ENCODE data around the gene DPH2. TPM values are rescaled to one million over a fixed set of nuclear protein-coding genes. Genes with fewer than 3 reads are reported as not detected.

Gene DPH2
- total and polyA plus RNA-seq, 2 of the 8 experiments (the other 6 are each of a cell fraction or from before 2014, with no cell fraction given), result 64.9 to 92.1 TPM

- no peak for TF ChIP-seq KDM4A (IDR thresholded peaks at IDR 0.05; ENCODE audit: low read depth, low read length, severe bottlenecking)
- TF ChIP-seq, protein P1, sequence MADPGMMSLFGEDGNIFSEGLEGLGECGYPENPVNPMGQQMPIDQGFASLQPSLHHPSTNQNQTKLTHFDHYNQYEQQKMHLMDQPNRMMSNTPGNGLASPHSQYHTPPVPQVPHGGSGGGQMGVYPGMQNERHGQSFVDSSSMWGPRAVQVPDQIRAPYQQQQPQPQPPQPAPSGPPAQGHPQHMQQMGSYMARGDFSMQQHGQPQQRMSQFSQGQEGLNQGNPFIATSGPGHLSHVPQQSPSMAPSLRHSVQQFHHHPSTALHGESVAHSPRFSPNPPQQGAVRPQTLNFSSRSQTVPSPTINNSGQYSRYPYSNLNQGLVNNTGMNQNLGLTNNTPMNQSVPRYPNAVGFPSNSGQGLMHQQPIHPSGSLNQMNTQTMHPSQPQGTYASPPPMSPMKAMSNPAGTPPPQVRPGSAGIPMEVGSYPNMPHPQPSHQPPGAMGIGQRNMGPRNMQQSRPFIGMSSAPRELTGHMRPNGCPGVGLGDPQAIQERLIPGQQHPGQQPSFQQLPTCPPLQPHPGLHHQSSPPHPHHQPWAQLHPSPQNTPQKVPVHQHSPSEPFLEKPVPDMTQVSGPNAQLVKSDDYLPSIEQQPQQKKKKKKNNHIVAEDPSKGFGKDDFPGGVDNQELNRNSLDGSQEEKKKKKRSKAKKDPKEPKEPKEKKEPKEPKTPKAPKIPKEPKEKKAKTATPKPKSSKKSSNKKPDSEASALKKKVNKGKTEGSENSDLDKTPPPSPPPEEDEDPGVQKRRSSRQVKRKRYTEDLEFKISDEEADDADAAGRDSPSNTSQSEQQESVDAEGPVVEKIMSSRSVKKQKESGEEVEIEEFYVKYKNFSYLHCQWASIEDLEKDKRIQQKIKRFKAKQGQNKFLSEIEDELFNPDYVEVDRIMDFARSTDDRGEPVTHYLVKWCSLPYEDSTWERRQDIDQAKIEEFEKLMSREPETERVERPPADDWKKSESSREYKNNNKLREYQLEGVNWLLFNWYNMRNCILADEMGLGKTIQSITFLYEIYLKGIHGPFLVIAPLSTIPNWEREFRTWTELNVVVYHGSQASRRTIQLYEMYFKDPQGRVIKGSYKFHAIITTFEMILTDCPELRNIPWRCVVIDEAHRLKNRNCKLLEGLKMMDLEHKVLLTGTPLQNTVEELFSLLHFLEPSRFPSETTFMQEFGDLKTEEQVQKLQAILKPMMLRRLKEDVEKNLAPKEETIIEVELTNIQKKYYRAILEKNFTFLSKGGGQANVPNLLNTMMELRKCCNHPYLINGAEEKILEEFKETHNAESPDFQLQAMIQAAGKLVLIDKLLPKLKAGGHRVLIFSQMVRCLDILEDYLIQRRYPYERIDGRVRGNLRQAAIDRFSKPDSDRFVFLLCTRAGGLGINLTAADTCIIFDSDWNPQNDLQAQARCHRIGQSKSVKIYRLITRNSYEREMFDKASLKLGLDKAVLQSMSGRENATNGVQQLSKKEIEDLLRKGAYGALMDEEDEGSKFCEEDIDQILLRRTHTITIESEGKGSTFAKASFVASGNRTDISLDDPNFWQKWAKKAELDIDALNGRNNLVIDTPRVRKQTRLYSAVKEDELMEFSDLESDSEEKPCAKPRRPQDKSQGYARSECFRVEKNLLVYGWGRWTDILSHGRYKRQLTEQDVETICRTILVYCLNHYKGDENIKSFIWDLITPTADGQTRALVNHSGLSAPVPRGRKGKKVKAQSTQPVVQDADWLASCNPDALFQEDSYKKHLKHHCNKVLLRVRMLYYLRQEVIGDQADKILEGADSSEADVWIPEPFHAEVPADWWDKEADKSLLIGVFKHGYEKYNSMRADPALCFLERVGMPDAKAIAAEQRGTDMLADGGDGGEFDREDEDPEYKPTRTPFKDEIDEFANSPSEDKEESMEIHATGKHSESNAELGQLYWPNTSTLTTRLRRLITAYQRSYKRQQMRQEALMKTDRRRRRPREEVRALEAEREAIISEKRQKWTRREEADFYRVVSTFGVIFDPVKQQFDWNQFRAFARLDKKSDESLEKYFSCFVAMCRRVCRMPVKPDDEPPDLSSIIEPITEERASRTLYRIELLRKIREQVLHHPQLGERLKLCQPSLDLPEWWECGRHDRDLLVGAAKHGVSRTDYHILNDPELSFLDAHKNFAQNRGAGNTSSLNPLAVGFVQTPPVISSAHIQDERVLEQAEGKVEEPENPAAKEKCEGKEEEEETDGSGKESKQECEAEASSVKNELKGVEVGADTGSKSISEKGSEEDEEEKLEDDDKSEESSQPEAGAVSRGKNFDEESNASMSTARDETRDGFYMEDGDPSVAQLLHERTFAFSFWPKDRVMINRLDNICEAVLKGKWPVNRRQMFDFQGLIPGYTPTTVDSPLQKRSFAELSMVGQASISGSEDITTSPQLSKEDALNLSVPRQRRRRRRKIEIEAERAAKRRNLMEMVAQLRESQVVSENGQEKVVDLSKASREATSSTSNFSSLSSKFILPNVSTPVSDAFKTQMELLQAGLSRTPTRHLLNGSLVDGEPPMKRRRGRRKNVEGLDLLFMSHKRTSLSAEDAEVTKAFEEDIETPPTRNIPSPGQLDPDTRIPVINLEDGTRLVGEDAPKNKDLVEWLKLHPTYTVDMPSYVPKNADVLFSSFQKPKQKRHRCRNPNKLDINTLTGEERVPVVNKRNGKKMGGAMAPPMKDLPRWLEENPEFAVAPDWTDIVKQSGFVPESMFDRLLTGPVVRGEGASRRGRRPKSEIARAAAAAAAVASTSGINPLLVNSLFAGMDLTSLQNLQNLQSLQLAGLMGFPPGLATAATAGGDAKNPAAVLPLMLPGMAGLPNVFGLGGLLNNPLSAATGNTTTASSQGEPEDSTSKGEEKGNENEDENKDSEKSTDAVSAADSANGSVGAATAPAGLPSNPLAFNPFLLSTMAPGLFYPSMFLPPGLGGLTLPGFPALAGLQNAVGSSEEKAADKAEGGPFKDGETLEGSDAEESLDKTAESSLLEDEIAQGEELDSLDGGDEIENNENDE (IDR thresholded peaks at IDR 0.05; ENCODE audit: insufficient replicate concordance, low read length), result no peak
These were observed 11.8 kb downstream of the DPH2 start (continued) for GRCh38 chr1:43981636-43982035.

Data from H1 (cell line).